Endothelial cell of umbilical vein (primary cell): ENCODE results near the gene SARS2. TPM values are rescaled to one million over a fixed set of nuclear protein-coding genes. Genes with fewer than 3 reads are reported as not detected.

Source experiments
- BruUV-seq: library from RNA; stranded (reverse); fragments of 400-500 nt; replicated peaks from 2 replicates; lab custom pipeline; 2021; lab: Mats Ljungman, UMichigan
- CTCF ChIA-PET: fragments of 300-600, 350-600 bp; sonication (Branson Sonifier 250); formaldehyde crosslinking; loops from one replicate; lab custom pipeline; 2021; ENCODE audit warnings: antibody characterized with exemption, inconsistent platforms; lab: Charles Lee
- POLR2A ChIA-PET: fragments of 300-600, 350-600 bp; sonication (Branson Sonifier 250); formaldehyde crosslinking; loops from one replicate; lab custom pipeline; 2021; ENCODE audit warnings: antibody characterized with exemption, inconsistent platforms; lab: Charles Lee
- DNase-seq: peaks from one replicate; pipeline ENCODE4 v3.0.0-alpha.2; 2011; ENCODE audit warnings: low read depth, low spot score
- FAIRE-seq: peaks from 2 replicates; lab custom pipeline; 2011; peaks lifted over from hg19 to GRCh38; lab: Jason Lieb, UNC
- H2AFZ ChIP-seq: 2 replicates; pipeline ENCODE4 v1.6.0; 2012; ENCODE audit warnings: low read depth, low read length, control low read depth, inconsistent platforms
- H3K27ac ChIP-seq: 2 replicates; pipeline ENCODE4 v1.5.1; 2011; ENCODE audit warnings: low read depth, mild to moderate bottlenecking, control low read depth, low read length, moderate library complexity; ENCODE audit not compliant: insufficient read depth
- H3K27me3 ChIP-seq, 2 experiments: 2 replicates each; pipeline versions ENCODE4 v1.6.0 to v1.6.1; 2011; ENCODE audit warnings: low read length in 2 of 2, mixed read lengths in 1 of 2; ENCODE audit not compliant: control insufficient read depth in 2 of 2, insufficient read depth in 2 of 2
- H3K36me3 ChIP-seq, 2 experiments: 2 replicates in 1 of 2; 3 replicates in 1 of 2; pipeline ENCODE4 v1.5.1; 2011; ENCODE audit warnings: low read length in 2 of 2, mild to moderate bottlenecking in 1 of 2, moderate library complexity in 1 of 2; ENCODE audit not compliant: control insufficient read depth in 2 of 2, insufficient read depth in 2 of 2; ENCODE audit errors: extremely low read depth in 1 of 2
- H3K4me1 ChIP-seq: 3 replicates; pipeline ENCODE4 v1.5.1; 2011; ENCODE audit warnings: mild to moderate bottlenecking, low read length; ENCODE audit not compliant: control insufficient read depth, insufficient read depth; ENCODE audit errors: extremely low read depth
- H3K4me2 ChIP-seq: 2 replicates; pipeline ENCODE4 v1.6.1; 2011; ENCODE audit warnings: low read length, control low read depth, mixed read lengths; ENCODE audit not compliant: insufficient read depth
- H3K4me3 ChIP-seq, 3 experiments: fragments of 200-600 bp in 1 of 3; sonication (generic), shearing (Covaris generic) in 1 of 3; replicated peaks in 1 of 3; 2 replicates each; pipeline ENCODE4 v1.5.1; 2011 to 2016; ENCODE audit warnings: control low read depth in 3 of 3, low read length in 3 of 3, mild to moderate bottlenecking in 2 of 3, inconsistent platforms in 1 of 3, low read depth in 1 of 3, moderate library complexity in 1 of 3; ENCODE audit not compliant: insufficient read depth in 1 of 3
- H3K79me2 ChIP-seq: 2 replicates; pipeline ENCODE4 v1.6.0; 2012; ENCODE audit warnings: low read length, inconsistent platforms; ENCODE audit not compliant: control insufficient read depth, insufficient read depth
- H3K9ac ChIP-seq: replicated peaks from 2 replicates; pipeline ENCODE3; 2011; ENCODE audit warnings: low read length, control low read depth; ENCODE audit not compliant: insufficient read depth; ENCODE audit errors: extremely low read depth
- H3K9me1 ChIP-seq: replicated peaks from 3 replicates; pipeline ENCODE4 v1.6.0; 2011; ENCODE audit warnings: mild to moderate bottlenecking, low read length; ENCODE audit not compliant: control insufficient read depth, insufficient read depth; ENCODE audit errors: extremely low read depth
- H3K9me3 ChIP-seq: replicated peaks from 2 replicates; pipeline ENCODE4 v1.5.1; 2012; ENCODE audit warnings: low read length, inconsistent platforms; ENCODE audit not compliant: control insufficient read depth, insufficient read depth
- H4K20me1 ChIP-seq: replicated peaks from 2 replicates; pipeline ENCODE3; 2011; ENCODE audit warnings: mild to moderate bottlenecking, low read length; ENCODE audit not compliant: control insufficient read depth, insufficient read depth; ENCODE audit errors: extremely low read depth
- EZH2 ChIP-seq: IDR thresholded peaks from 2 replicates; pipeline ENCODE4 v1.6.1; 2012; ENCODE audit warnings: borderline replicate concordance, low read depth, mild to moderate bottlenecking, moderate library complexity, low read length, inconsistent platforms; ENCODE audit not compliant: severe bottlenecking
- FOS ChIP-seq: IDR thresholded peaks from 2 replicates; pipeline ENCODE4 v1.6.1; 2011; ENCODE audit warnings: mild to moderate bottlenecking, low read length, moderate library complexity, borderline replicate concordance; ENCODE audit not compliant: insufficient read depth
- GATA2 ChIP-seq: IDR thresholded peaks from 2 replicates; pipeline ENCODE4 v1.7.0; 2011; ENCODE audit warnings: low read depth, mild to moderate bottlenecking, moderate library complexity, mixed read lengths, low read length; ENCODE audit not compliant: insufficient read length, insufficient read depth
- JUN ChIP-seq: IDR thresholded peaks from 2 replicates; pipeline ENCODE4 v1.6.1; 2011; ENCODE audit warnings: borderline replicate concordance, low read depth; ENCODE audit not compliant: insufficient read length, insufficient read depth
- MYC ChIP-seq: IDR thresholded peaks from one replicate; pipeline ENCODE4 v1.6.1; 2011; ENCODE audit warnings: mild to moderate bottlenecking, low read depth, low read length
- POLR2A ChIP-seq: IDR thresholded peaks from 2 replicates; pipeline ENCODE4 v1.6.1; 2012; ENCODE audit warnings: low read depth, mild to moderate bottlenecking, control low read depth, low read length
- POLR2AphosphoS5 ChIP-seq: IDR thresholded peaks from 2 replicates; pipeline ENCODE4 v1.6.1; 2012; ENCODE audit warnings: low read depth, mild to moderate bottlenecking, control low read depth, low read length, moderate library complexity; ENCODE audit not compliant: insufficient read depth
- dilution Hi-C: fragments of 300-500 bp; cut with MboI; formaldehyde crosslinking; loops from one replicate; pipeline ENCODE4 v1.15.0; 2019; ENCODE audit warnings: low sequenced_read_pairs; ENCODE audit not compliant: extremely low pct_ligation_motif_present
- intact Hi-C: fragments of 100-400 bp; cut with micrococcal nuclease; formaldehyde crosslinking; loops from one replicate; pipeline ENCODE4 v1.10.0; 2022
- polyA plus RNA-seq, 4 experiments: library from polyadenylated mRNA; depleted of rRNA in 3 of 4; stranded (reverse) in 3 of 4; unstranded in 1 of 4; fragments of >200 nt; gene quantifications; 2 replicates each; pipeline versions ENCODE4 v1.2.1 to v1.2.3, GENCODE V29; 2011 to 2012; ENCODE audit warnings: missing spikeins in 1 of 4
- total RNA-seq: library from RNA; stranded (reverse); gene quantifications from 2 replicates; pipeline ENCODE4 v1.2.3, GENCODE V29; 2021
- TF ChIP-seq, protein P1 (sequence below): IDR thresholded peaks from 2 replicates; pipeline ENCODE4 v1.6.1; 2011; ENCODE audit not compliant: insufficient read depth, insufficient read length
- TF ChIP-seq, protein P2 (sequence below), 2 donors: IDR thresholded peaks; 1 replicate in 1 of 2; 2 replicates in 1 of 2; pipeline ENCODE4 v1.5.1; 2011; ENCODE audit warnings: low read length in 2 of 2, mild to moderate bottlenecking in 2 of 2, moderate library complexity in 2 of 2, control low read depth in 1 of 2, inconsistent platforms in 1 of 2, low read depth in 1 of 2; ENCODE audit not compliant: insufficient read depth in 1 of 2; ENCODE audit errors: extremely low read depth in 1 of 2

SARS2 gene
- total and polyA plus RNA-seq, 2 donors (not counting 3 experiments of a cell fraction or from before 2014, with no cell fraction given), result 40.3 to 43.7 TPM

DNA sequence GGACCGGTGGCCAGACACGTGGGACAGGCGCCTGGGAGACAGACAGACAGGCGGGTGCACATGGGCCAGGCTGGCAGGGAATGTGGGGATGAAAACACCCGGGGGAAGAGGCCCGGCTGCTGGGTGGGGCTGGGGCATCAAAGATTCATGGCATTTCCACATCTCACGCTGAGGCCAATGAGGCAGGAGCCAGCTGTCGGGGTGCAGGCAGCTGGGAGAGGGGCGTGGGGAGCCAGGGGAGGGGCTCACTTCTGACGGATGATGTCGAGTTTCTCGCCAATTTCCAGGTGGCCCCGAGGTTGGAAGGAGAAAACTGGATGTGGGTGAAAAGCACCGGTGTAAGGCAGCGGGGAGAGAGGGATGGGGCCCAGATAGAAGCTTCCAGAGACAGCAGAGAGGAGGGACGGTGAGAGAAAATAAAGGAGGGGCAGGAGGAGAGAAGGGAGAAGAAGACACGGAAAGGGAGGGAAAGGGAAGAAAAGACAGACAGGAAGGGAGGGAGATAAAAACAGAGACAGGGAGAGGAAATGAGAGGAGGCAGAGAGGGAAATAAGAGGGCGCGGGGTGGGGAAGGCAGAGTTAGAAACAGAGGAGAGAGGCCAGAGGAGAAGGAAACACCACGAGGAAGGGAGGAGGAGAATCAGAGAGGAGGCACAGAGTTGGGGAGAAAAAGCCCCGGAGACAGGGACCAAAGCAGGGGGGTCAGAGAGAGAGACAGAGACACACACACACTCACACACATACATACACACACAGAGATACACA lies 10.5 kb downstream of the SARS2 start:
- TF ChIP-seq MYC (no peak), EZH2 (no peak), FOS (no peak), GATA2 (no peak), JUN (no peak), POLR2AphosphoS5 (no peak), POLR2A (no peak)
- TF ChIP-seq, protein P1, sequence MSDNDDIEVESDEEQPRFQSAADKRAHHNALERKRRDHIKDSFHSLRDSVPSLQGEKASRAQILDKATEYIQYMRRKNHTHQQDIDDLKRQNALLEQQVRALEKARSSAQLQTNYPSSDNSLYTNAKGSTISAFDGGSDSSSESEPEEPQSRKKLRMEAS, result no peak
- TF ChIP-seq, protein P2, sequence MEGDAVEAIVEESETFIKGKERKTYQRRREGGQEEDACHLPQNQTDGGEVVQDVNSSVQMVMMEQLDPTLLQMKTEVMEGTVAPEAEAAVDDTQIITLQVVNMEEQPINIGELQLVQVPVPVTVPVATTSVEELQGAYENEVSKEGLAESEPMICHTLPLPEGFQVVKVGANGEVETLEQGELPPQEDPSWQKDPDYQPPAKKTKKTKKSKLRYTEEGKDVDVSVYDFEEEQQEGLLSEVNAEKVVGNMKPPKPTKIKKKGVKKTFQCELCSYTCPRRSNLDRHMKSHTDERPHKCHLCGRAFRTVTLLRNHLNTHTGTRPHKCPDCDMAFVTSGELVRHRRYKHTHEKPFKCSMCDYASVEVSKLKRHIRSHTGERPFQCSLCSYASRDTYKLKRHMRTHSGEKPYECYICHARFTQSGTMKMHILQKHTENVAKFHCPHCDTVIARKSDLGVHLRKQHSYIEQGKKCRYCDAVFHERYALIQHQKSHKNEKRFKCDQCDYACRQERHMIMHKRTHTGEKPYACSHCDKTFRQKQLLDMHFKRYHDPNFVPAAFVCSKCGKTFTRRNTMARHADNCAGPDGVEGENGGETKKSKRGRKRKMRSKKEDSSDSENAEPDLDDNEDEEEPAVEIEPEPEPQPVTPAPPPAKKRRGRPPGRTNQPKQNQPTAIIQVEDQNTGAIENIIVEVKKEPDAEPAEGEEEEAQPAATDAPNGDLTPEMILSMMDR (IDR thresholded peaks at IDR 0.05; ENCODE audit: extremely low read depth in 1 of 2, insufficient read depth in 1 of 2, low read depth in 1 of 2, low read length in 2 of 2), result no peak
- no peak overlapping the region for H3K4me3 ChIP-seq
- H3K4me2 ChIP-seq, result no peak overlapping the region
- no peaks in the 10 kb centered on the region for H3K9me1 ChIP-seq
- H3K27ac ChIP-seq, result no peak overlapping the region
- no peaks in the 10 kb centered on the region for H3K4me1 ChIP-seq
- no peaks in the 10 kb centered on the region for H3K27me3 ChIP-seq
- no peaks in the 10 kb centered on the region for H3K9me3 ChIP-seq
- dilution Hi-C loops, result no loop called here
- no TSS peak for BruUV-seq
- DNase-seq, result no peak
- H3K36me3 ChIP-seq, result peaks cover 4% of the 10 kb centered on the region in 2 experiments
- FAIRE-seq, result no peak
- H4K20me1 ChIP-seq, result no peaks in the 10 kb centered on the region
- no peaks in the 10 kb centered on the region for H3K79me2 ChIP-seq
- CTCF ChIA-PET, result interaction anchor here (1.1 kb wide), 1 partner anchor 32 kb away, joined by 3 read pairs; no protein-coding TSS in a partner anchor
- no peak overlapping the region for H2AFZ ChIP-seq
- no peak overlapping the region for H3K9ac ChIP-seq
- intact Hi-C loops, result no loop called here
- POLR2A ChIA-PET, result no interaction called here
